GM19193 (cell line): ENCODE results near the gene ZNF70.

ENCODE experiments used
- POLR2A ChIP-seq: IDR thresholded peaks from 4 replicates; pipeline ENCODE4 v1.6.1; 2011; ENCODE audit not compliant: insufficient read depth, insufficient read length; ENCODE audit errors: extremely low read depth

Gene ZNF70

DNA sequence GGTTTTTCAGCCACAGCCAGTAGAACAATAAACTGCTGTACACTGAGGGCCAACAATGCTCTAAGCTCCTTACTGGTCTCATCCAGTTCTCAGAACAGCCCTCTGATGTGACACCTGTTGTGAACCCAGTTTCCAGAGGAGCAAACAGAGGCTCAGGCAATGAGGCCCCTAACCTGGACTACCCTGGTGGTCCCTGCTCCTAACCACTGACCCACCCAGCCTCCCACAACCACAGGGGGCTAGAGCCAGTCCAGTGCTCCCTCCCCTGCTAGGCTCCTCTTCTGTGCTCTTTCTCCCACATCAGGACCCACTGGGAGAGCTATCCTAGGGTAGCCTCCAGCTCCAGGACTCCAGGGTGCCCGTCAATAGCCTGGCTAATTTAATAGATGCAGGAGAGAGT lies 31.8 kb upstream of the ZNF70 start:
- no peak for TF ChIP-seq POLR2A

DNA sequence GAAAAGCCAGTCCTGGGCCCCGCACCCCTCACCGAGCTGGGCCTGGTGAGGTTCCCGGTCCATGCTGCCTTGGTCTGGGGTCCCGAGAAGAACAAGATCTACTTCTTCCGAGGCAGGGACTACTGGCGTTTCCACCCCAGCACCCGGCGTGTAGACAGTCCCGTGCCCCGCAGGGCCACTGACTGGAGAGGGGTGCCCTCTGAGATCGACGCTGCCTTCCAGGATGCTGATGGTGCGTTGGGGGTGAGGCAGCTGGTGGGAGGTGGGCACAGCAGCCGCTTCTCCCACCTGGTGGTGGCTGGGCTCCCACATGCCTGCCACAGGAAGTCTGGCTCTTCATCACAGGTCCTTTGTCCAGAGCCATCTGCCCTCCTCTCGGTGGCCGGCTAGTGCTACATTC lies 31.3 kb upstream of the ZNF70 start:
- no peak for TF ChIP-seq POLR2A

DNA sequence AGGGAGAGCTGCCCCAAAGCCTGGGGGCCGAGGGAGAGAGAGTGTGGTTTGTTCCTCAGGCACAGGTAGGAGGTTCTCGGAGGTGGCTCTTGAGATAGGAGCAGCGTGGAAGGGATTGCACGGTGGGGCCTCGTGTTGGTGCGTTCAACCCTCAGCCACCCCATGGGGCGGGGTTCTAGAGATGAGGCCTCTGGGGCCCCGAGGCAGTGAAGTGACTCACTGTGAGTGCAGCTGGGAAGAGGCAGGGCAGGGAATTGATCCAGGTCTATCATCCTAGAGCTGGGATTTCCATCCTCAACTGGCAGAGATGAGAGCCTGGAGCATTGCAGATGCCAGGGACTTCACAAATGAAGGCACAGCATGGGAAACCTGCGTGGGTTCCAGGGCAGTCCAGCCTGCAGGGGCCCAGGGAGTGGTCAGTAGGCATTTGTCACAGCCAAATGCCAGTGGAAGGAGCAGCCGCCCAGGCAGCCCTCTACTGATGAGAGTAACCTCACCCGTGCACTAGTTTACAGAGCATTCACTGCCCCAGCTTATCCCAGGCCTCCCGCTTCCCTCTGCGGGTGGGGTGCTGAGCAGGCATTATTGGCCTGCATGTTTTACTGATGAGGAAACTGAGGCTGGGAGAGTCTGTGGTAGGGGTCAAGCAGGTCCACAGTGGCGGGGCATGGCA lies 30.7 kb upstream of the ZNF70 start:
- TF ChIP-seq POLR2A: no peak

DNA sequence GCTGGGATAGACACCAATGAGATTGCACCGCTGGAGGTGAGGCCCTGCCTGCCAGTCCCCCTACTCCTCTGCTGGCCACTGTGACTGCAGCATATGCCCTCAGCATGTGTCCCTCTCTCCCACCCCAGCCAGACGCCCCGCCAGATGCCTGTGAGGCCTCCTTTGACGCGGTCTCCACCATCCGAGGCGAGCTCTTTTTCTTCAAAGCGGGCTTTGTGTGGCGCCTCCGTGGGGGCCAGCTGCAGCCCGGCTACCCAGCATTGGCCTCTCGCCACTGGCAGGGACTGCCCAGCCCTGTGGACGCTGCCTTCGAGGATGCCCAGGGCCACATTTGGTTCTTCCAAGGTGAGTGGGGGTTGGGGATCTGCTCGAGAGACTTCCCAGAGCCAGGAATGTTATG lies 30.2 kb upstream of the ZNF70 start:
- no peak for TF ChIP-seq POLR2A

DNA sequence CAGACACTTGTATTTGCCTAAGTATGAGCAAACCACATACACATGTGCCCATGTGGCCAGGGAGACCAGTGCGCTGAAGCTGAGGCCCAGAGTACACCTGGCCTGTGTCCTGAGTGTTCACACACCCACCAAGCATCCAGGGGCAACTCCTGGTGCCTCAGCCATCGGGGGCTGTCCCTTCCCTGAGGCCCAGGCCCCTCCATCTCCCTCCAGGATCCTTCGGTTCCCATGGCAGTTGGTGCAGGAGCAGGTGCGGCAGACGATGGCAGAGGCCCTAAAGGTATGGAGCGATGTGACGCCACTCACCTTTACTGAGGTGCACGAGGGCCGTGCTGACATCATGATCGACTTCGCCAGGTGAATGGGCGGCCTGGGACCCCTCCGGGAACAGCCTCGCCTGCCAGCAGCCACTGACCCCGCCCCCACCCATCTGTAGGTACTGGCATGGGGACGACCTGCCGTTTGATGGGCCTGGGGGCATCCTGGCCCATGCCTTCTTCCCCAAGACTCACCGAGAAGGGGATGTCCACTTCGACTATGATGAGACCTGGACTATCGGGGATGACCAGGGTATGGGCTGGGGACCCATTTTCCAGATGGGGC lies 29.3 kb upstream of the ZNF70 start:
- no peak for TF ChIP-seq POLR2A

DNA sequence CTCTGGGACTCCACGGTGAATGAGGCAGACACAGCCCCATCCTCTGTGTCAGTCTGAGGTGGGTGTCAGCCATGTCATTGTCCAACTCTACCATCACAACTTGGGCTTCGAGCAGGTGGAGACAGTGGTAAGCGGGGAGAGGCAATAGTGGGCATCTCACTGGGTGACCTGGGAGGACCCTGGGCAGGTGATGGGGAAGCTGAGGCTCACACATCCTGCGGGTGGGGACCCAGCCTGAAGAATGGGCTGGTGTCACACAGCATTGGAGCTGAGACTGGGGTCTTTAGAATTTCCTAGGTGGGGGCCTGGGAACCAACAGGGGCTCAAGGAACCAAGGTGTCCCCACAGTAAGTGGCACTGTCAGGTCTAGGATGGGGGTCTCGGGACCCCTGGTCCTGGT lies 28.8 kb upstream of the ZNF70 start:
- no peak for TF ChIP-seq POLR2A

DNA sequence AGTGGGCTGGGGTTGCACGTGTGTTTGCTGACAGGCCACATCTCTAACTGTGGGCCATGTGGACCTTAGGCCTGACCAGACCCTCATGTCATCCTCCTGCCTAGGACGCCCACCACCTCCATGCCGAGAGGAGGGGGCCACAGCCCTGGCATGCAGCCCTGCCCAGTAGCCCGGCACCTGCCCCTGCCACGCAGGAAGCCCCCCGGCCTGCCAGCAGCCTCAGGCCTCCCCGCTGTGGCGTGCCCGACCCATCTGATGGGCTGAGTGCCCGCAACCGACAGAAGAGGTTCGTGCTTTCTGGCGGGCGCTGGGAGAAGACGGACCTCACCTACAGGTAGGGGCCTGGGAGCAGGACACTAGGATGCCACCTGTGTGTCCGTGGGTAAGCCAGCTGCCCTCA lies 28.2 kb upstream of the ZNF70 start:
- TF ChIP-seq POLR2A: no peak

DNA sequence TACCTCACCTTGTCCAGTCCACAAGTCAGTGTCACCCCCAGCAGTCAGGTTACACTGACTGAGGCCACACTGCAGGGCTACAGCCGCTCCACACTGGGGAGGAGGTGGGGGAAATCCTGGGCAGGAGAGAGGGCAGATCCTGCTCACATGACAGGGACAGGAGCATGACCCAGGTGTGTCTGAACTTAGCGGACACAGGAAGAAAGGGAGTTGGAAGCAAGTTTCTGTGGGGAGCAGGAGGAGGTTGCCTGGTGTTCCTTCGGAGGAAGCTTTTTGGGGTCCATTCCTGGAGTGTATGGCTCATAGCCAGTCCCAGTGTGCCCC lies 27.6 kb upstream of the ZNF70 start:
- TF ChIP-seq POLR2A: no peak

DNA sequence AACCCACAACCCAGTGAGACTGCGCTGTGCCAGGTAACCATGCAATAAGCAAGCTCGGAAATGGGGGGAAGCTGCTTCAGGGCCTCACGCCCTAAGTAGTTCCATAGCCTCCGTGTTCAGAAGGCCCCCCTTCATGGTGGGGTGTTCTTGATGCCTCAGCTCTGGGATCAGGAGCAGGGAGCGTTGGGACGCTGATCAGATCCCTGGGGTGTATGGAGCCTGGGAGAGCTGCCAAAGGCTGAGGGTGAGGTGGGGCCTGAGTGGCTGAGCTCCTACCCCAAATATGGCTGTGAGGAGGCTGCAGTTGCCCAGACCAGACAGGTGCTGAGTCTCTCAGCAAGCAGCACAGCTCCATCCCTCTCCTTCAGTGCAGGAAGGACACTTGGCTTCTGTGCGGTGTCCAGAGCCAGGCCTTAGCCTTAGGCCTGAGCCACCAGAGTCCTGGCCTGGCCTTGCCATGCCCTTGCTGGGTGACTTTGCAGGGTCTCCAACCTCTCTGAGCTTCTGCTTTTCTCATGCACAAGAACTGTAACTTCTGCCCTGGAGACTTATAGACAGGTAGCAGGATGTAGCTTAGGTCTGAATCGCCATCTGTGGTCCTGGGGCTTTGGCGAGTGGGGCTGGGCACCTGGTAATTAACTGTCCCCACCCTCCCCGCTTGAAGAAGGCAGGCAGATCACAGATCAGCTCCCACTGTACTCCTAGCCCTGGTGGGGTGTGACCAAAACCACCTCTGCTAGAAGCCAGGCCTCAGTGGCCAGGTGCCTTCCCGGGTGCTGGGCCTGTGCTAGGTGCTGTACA lies 27.1 kb upstream of the ZNF70 start:
- TF ChIP-seq POLR2A: no peak

DNA sequence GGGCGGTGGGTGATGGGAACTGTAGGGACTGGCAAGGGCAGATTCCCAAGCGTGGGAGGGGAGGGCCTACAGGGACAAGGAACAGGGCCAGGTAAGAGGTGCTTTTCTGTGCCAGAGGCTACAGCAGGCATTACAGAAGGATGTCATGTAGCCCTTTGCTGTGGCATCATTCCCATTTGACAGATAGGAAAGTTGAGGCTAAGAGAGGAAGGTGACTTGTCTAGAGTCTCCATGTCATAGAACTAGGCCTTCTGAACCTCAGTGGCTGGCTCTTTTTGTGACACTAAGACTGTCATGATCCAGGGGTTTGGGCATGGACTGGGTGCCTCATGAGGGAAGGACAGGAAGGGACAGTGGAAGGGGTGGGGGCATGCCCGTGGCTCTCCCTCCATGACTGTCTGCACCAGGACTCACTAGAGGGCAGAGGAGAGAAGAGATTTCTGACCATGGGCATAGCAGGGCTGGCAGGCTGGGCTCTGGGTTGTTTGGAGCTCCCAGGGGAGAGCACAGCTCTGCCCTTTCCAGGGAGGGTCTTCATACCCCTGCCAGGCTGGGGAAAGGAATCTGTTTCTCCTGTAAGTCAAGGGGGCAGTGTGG lies 25.0 kb upstream of the ZNF70 start:
- TF ChIP-seq POLR2A: no peak

DNA sequence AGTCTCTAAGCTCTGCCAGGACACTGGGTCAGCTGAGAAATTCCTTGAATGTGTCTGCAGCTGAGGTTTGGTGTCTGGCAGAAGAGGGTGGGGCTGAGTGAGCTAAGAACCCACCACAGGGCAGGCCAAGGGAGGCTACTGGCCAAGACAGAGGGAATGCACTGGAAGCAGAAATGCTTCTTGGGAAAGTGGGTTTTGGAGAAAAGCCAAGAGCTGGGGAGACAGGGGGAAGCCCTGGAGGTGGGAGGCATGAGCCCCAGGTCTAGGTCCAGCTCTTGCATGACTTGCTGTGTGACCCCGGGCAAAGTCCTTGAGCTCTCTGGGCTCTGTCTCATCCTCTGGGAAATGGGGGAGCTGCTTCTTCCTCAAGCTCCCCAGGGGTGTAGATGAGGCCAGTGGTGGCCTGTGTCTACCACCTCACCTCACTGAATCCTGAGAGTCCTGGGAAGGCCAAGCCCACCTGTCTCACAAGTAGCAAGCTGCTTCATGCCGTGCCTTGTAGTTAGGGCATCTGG lies 24.1 kb upstream of the ZNF70 start:
- TF ChIP-seq POLR2A: no peak

DNA sequence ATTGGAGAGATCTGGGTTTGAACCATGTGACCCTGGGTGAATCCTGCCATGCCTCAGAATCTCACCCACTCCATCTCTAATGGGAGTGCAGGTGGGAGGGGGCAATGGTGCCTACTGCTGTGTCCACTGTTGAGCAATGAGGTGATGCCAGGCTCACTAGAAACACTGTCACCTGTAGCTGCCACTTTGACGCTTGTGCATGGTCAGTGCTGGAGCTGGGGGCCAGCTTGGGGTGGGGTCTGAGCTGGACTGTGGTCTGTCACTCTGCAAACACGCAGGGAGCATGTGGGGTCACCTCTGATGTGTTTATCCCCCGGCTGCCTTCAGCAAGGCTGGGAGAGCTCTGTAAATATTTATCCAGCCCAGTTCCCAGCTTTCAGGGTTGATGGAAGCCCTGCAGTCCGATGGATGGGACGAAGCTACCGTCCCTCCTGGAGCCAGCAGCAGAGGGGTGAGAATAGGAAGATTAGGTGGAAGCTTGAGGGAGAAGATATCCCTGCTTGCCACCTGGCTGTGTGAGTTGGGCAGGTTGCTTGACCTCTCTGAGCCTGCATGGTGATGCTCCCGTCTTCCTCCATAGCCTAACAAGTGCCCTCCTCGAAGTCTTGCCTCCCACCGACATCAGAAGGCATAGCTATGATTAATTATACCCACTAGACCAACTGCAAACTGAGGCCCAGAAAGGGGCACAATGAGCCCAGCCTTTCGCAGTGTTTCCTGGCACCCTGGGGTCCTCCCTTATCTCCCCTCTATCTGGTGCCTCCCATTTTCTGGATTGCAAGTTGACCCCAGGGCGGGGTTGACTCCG lies 23.4 kb upstream of the ZNF70 start:
- no peak for TF ChIP-seq POLR2A

DNA sequence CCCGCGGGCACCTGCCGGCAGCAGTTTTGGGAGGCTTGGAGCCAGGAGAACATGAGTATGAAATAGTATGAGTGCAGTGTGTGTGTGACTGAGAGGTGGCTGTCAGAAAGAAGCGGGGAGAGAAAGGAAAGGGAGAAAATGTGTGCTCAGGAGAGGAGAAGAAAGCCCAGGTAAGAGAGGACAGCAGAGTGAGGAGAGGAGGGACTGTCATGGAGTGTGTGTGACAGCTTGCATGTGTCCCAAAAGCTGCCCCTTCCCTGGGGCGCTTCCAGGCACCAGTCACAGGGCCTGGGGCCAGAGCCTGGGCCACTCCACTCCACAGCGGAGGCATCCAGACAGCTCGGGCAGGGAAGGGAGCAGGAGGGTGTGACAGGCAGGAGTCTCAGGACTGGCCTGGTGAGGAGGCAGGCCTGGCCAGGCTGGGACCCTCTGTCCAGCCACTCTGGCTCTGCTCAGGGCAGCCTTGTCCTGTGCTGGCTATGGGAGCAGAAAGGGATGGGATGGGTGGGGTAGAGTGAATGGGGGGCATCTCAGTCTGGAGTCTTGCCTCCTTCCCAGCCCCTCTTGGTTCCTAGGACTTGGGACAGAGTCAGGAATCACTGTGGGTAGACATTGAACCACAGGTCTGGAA lies 22.7 kb upstream of the ZNF70 start:
- no peak for TF ChIP-seq POLR2A
